CD4-positive, alpha-beta T cell (primary cell): ENCODE results near the gene PUM2. TPM values are rescaled to one million over a fixed set of nuclear protein-coding genes. Genes with fewer than 3 reads are reported as not detected.

Source experiments
- ATAC-seq: fragments of 200-7000 bp; cut with Tn5 transposase; one replicate; pipeline ENCODE4 v1.10.0; 2022; ENCODE audit warnings: mild to moderate bottlenecking; ENCODE audit not compliant: poor library complexity
- CTCF ChIA-PET: fragments of 350-600 bp; sonication (Branson Sonifier 250); formaldehyde crosslinking; loops from one replicate; lab custom pipeline; 2021; ENCODE audit warnings: antibody characterized with exemption, inconsistent platforms; lab: Charles Lee
- POLR2A ChIA-PET: fragments of 350-600 bp; sonication (Branson Sonifier 250); formaldehyde crosslinking; loops from one replicate; lab custom pipeline; 2021; ENCODE audit warnings: antibody characterized with exemption, inconsistent platforms; lab: Charles Lee
- DNase-seq, 14 experiments: peaks; one replicate each; pipeline ENCODE4 v3.0.0-alpha.2; 2013 to 2020; ENCODE audit warnings: mixed read lengths in 2 of 14
- H3K27ac ChIP-seq, 2 donors: one replicate each; pipeline versions ENCODE4 v1.5.1 to v1.7.0; 2013; ENCODE audit warnings: low read length in 2 of 2, low read depth in 1 of 2, mild to moderate bottlenecking in 1 of 2
- H3K27me3 ChIP-seq, 2 experiments: 1 replicate in 1 of 2; 2 replicates in 1 of 2; pipeline versions ENCODE4 v1.6.1 to v1.7.0; 2013; ENCODE audit warnings: low read length in 2 of 2, control low read depth in 1 of 2, mild to moderate bottlenecking in 1 of 2, moderate library complexity in 1 of 2; ENCODE audit not compliant: insufficient read depth in 2 of 2, control insufficient read depth in 1 of 2
- H3K36me3 ChIP-seq: one replicate; pipeline ENCODE4 v1.6.1; 2013; ENCODE audit warnings: low read length, control low read depth; ENCODE audit not compliant: insufficient read depth
- H3K4me1 ChIP-seq: one replicate; pipeline ENCODE4 v1.6.1; 2013; ENCODE audit warnings: low read length, control low read depth; ENCODE audit not compliant: insufficient read depth
- H3K4me3 ChIP-seq: one replicate; pipeline ENCODE4 v1.5.1; 2013; ENCODE audit warnings: mild to moderate bottlenecking, low read length, moderate library complexity
- H3K9me3 ChIP-seq, 2 experiments: 1 replicate in 1 of 2; 2 replicates in 1 of 2; pipeline versions ENCODE4 v1.6.1 to v1.7.0; 2013; ENCODE audit warnings: low read length in 2 of 2, mild to moderate bottlenecking in 2 of 2, control low read depth in 1 of 2, moderate library complexity in 1 of 2; ENCODE audit not compliant: control insufficient read depth in 1 of 2, insufficient read depth in 1 of 2
- H3K27ac Mint-ChIP-seq: one replicate; pipeline ENCODE4 v1.8.0; 2020; ENCODE audit warnings: mixed read lengths
- H3K27me3 Mint-ChIP-seq: one replicate; pipeline ENCODE4 v1.8.0; 2021; ENCODE audit warnings: mixed read lengths
- H3K36me3 Mint-ChIP-seq: one replicate; pipeline ENCODE4 v1.8.0; 2021; ENCODE audit warnings: low read depth, mixed read lengths
- H3K4me1 Mint-ChIP-seq: one replicate; pipeline ENCODE4 v1.8.0; 2021; ENCODE audit warnings: low read depth, mixed read lengths
- H3K4me3 Mint-ChIP-seq: one replicate; pipeline ENCODE4 v1.8.0; 2020; ENCODE audit warnings: mild to moderate bottlenecking, mixed read lengths
- H3K9me3 Mint-ChIP-seq: one replicate; pipeline ENCODE4 v1.8.0; 2020; ENCODE audit warnings: mixed read lengths
- CTCF ChIP-seq: fragments of 200-600 bp; IDR thresholded peaks from one replicate; pipeline ENCODE4 v1.8.0; 2022; ENCODE audit warnings: antibody characterized with exemption, mild to moderate bottlenecking
- intact Hi-C, 2 experiments: fragments of 100-400 bp; cut with DNase I in 1 of 2; cut with micrococcal nuclease in 1 of 2; formaldehyde crosslinking; loops; one replicate each; pipeline versions ENCODE4 v1.15.1 to v1.9.0; 2023 to 2025; cut with DNase I, micrococcal nuclease
- total RNA-seq, 174 experiments: library from RNA in 2 of 174; stranded (reverse) in 2 of 174; gene quantifications; one replicate each; pipeline ENCODE4 v1.2.3 and lab custom pipeline; 2021 to 2026

Gene PUM2
- total RNA-seq, 2 experiments from 2014 or later: 94.9 to 95.4 TPM

DNA sequence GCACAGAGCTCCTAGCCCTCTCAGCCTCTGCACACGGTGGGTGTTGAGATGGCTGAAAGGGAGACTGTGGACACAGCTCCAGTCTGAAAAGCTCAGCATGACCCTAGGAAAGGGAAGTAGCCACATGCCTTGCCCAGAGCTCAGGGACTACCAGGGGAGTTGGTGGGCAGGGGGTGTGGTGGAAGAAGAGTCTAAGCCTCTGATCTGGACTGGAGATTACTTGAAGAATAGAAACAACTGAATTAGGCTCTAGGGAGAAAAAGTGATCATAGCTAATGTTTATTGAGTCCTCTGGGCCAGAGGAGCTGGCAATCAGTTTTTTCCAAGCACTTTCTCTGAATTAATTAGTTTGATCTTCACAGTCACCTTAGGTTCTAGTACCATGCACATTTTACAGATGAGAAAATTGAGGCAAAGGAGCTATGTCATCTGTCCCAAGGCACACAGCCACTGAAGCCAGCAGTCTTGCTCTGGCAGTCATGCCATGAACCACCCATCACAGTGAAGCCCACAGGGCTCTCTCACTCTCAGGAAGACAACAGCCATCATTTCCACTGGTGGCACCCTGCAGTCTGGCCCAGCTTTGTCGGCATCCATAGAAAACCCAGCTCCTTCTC lies 136.0 kb downstream of the PUM2 start:
- CTCF ChIA-PET: no interaction called here
- POLR2A ChIA-PET: no interaction called here
- Mint-ChIP-seq H3K27ac (no peak overlapping the region), H3K4me1 (no peaks in the 10 kb centered on the region), H3K4me3 (no peak overlapping the region), H3K9me3 (no peaks in the 10 kb centered on the region), H3K36me3 (no peaks in the 10 kb centered on the region), H3K27me3 (no peaks in the 10 kb centered on the region)
- Histone ChIP-seq H3K4me3 (no peak overlapping the region), H3K9me3 (peaks cover 0 to 3% of the 10 kb centered on the region in 2 experiments), H3K36me3 (no peaks in the 10 kb centered on the region), H3K27ac (no peak overlapping the region), H3K4me1 (no peaks in the 10 kb centered on the region), H3K27me3 (peaks cover 0 to 5% of the 10 kb centered on the region in 2 experiments)
- DNase-seq (no peak), ATAC-seq (no peak)
- no peak for TF ChIP-seq CTCF
- intact Hi-C loops: no loop called here

- Mint-ChIP-seq H3K27me3 (no peaks in the 10 kb centered on the region), H3K9me3 (no peaks in the 10 kb centered on the region), H3K36me3 (no peaks in the 10 kb centered on the region), H3K4me3 (no peak overlapping the region), H3K4me1 (no peaks in the 10 kb centered on the region), H3K27ac (no peak overlapping the region)
- Histone ChIP-seq H3K4me3 (no peak overlapping the region), H3K27ac (no peak overlapping the region), H3K9me3 (peaks cover 0 to 3% of the 10 kb centered on the region in 2 experiments), H3K4me1 (no peaks in the 10 kb centered on the region), H3K27me3 (peaks cover 0 to 3% of the 10 kb centered on the region in 2 experiments), H3K36me3 (no peaks in the 10 kb centered on the region)
- POLR2A ChIA-PET: no interaction called here
- intact Hi-C loops: no loop called here
- CTCF ChIA-PET: no interaction called here
- DNase-seq (no peak), ATAC-seq (no peak)
- no peak for TF ChIP-seq CTCF
These were observed 136.7 kb downstream of the PUM2 start for GRCh38 chr2:20213651-20214565.

GRCh38 chr2:20212871-20213503 lies 137.7 kb downstream of the PUM2 start:
- H3K27me3 Mint-ChIP-seq: no peaks in the 10 kb centered on the region
- ATAC-seq (no peak), DNase-seq (no peak)
- H3K4me3 Mint-ChIP-seq: no peak overlapping the region
- Histone ChIP-seq H3K4me1 (no peaks in the 10 kb centered on the region), H3K27me3 (no peaks in the 10 kb centered on the region), H3K9me3 (peaks cover 0 to 3% of the 10 kb centered on the region in 2 experiments), H3K36me3 (no peaks in the 10 kb centered on the region), H3K4me3 (no peak overlapping the region), H3K27ac (no peak overlapping the region)
- ChIA-PET CTCF (no interaction called here), POLR2A (no interaction called here)
- no peak overlapping the region for H3K27ac Mint-ChIP-seq
- H3K36me3 Mint-ChIP-seq: no peaks in the 10 kb centered on the region
- TF ChIP-seq CTCF: no peak
- no peaks in the 10 kb centered on the region for H3K9me3 Mint-ChIP-seq
- H3K4me1 Mint-ChIP-seq: no peaks in the 10 kb centered on the region
- intact Hi-C loops: no loop called here
